GM13977 (cell line): ENCODE data around the gene GALP.

Experiments used
- DNase-seq: peaks from one replicate; pipeline ENCODE4 v3.0.0; 2012; ENCODE audit warnings: low spot score
- CTCF ChIP-seq: IDR thresholded peaks from 2 replicates; pipeline ENCODE4 v1.5.1; 2012; ENCODE audit warnings: mild to moderate bottlenecking, control low read depth; ENCODE audit not compliant: insufficient read depth; ENCODE audit errors: extremely low read depth, missing control alignments
- in situ Hi-C: fragments of 300-500 bp; cut with MboI; formaldehyde crosslinking; loops from one replicate; pipeline ENCODE4 v1.12.0; 2022; ENCODE audit warnings: low sequenced_read_pairs, low pct_unique_long_range_greater_than_20kb, mixed read lengths, inconsistent platforms; ENCODE audit not compliant: unreplicated experiment

GALP gene

GRCh38 chr19:56155124-56155687 lies 20.6 kb upstream of the GALP start:
- no peak for DNase-seq
- peak; percentile 31 for TF ChIP-seq CTCF
- in situ Hi-C loops, result no loop called here

- in situ Hi-C loops, result no loop called here
- TF ChIP-seq CTCF, result no peak
- DNase-seq, result no peak
These were observed 19.0 kb upstream of the GALP start for GRCh38 chr19:56156768-56157167.

GRCh38 chr19:56158170-56158757 lies 17.5 kb upstream of the GALP start:
- in situ Hi-C loops, result no loop called here
- no peak for TF ChIP-seq CTCF
- no peak for DNase-seq

GRCh38 chr19:56159009-56159559 lies 16.7 kb upstream of the GALP start:
- TF ChIP-seq CTCF, result no peak
- in situ Hi-C loops, result no loop called here
- DNase-seq, result no peak

GRCh38 chr19:56159622-56160271 lies 16.1 kb upstream of the GALP start:
- no peak for DNase-seq
- in situ Hi-C loops, result loop anchor here (10.0 kb wide), 1 partner anchor 85 kb away; no protein-coding TSS in a partner anchor
- no peak for TF ChIP-seq CTCF

GRCh38 chr19:56161534-56161933 lies 14.3 kb upstream of the GALP start:
- no peak for TF ChIP-seq CTCF
- in situ Hi-C loops, result loop anchor here (10.0 kb wide), 1 partner anchor 87 kb away; no protein-coding TSS in a partner anchor
- no peak for DNase-seq
